Hepatocyte (in vitro differentiated cells): ENCODE results near the gene IGF2. TPM values are rescaled to one million over a fixed set of nuclear protein-coding genes. Genes with fewer than 3 reads are reported as not detected.

Experiments
- DNase-seq: peaks from one replicate; pipeline ENCODE4 v3.0.0-alpha.2; 2016; ENCODE audit warnings: low spot score
- H2AFZ ChIP-seq: fragments of 200-600 bp; sonication (generic); 2 replicates; pipeline ENCODE4 v1.6.0; 2016; ENCODE audit warnings: antibody characterized with exemption, mild to moderate bottlenecking
- H3K27ac ChIP-seq: fragments of 200-600 bp; sonication (generic); 2 replicates; pipeline ENCODE4 v1.5.1; 2016; ENCODE audit warnings: mild to moderate bottlenecking
- H3K27me3 ChIP-seq: fragments of 200-600 bp; sonication (generic); 2 replicates; pipeline ENCODE4 v1.6.1; 2016
- H3K36me3 ChIP-seq: fragments of 200-600 bp; sonication (generic); replicated peaks from 2 replicates; pipeline ENCODE4 v1.5.1; 2016; ENCODE audit warnings: low read depth; ENCODE audit not compliant: insufficient read depth
- H3K4me1 ChIP-seq: fragments of 200-600 bp; sonication (generic); 2 replicates; pipeline ENCODE4 v1.5.1; 2016; ENCODE audit warnings: mild to moderate bottlenecking, moderate library complexity; ENCODE audit not compliant: insufficient read depth
- H3K4me2 ChIP-seq: fragments of 200-600 bp; sonication (generic); 2 replicates; pipeline ENCODE4 v1.6.0; 2016
- H3K4me3 ChIP-seq: fragments of 200-600 bp; sonication (generic); 2 replicates; pipeline ENCODE4 v1.5.1; 2016; ENCODE audit warnings: mild to moderate bottlenecking
- H3K79me2 ChIP-seq: fragments of 200-600 bp; sonication (generic); 2 replicates; pipeline ENCODE4 v1.6.0; 2017; ENCODE audit warnings: mild to moderate bottlenecking
- H3K9me2 ChIP-seq: fragments of 200-600 bp; sonication (generic); replicated peaks from 2 replicates; pipeline ENCODE4 v1.6.0; 2017; ENCODE audit warnings: mild to moderate bottlenecking; ENCODE audit not compliant: insufficient read depth
- H3K9me3 ChIP-seq: fragments of 200-600 bp; sonication (generic); 2 replicates; pipeline ENCODE4 v1.5.1; 2016; ENCODE audit warnings: low read depth, mild to moderate bottlenecking
- H4K20me1 ChIP-seq: fragments of 200-600 bp; sonication (generic); 2 replicates; pipeline ENCODE4 v1.6.0; 2016; ENCODE audit warnings: mild to moderate bottlenecking; ENCODE audit not compliant: insufficient read depth, poor library complexity, severe bottlenecking
- CTCF ChIP-seq: fragments of 200-600 bp; sonication (generic); IDR thresholded peaks from 2 replicates; pipeline ENCODE4 v1.5.1; 2016; ENCODE audit warnings: antibody characterized with exemption, mild to moderate bottlenecking; ENCODE audit not compliant: poor library complexity
- EZH2 ChIP-seq: fragments of 200-600 bp; sonication (generic); IDR thresholded peaks from 2 replicates; pipeline ENCODE4 v1.6.1; 2016; ENCODE audit warnings: antibody characterized with exemption, mild to moderate bottlenecking, borderline replicate concordance
- EZH2phosphoT487 ChIP-seq: fragments of 200-600 bp; sonication (generic); IDR thresholded peaks from one replicate; pipeline ENCODE4 v1.6.1; 2018; ENCODE audit warnings: antibody characterized with exemption, mild to moderate bottlenecking, low read depth, moderate library complexity; ENCODE audit not compliant: unreplicated experiment, severe bottlenecking
- WGBS: methylation state at CpG from one replicate; pipeline ENCODE4 v1.1.6; 2016; ENCODE audit warnings: low lambda C conversion rate; ENCODE audit errors: missing lambda C conversion rate; 5-methylcytosine and 5-hydroxymethylcytosine counted together
- polyA plus RNA-seq: library from polyadenylated mRNA; unstranded; fragments of >200 nt; fragmentation: Nextera tagmentation; extraction: Ambion mirVana; gene quantifications from 2 replicates; pipeline ENCODE4 v1.2.1, GENCODE V29; 2016
- total RNA-seq: library from RNA; depleted of rRNA; stranded (reverse); fragments of >200 nt; gene quantifications from 2 replicates; pipeline ENCODE4 v1.2.3, GENCODE V29; 2014

The IGF2 gene
- total and polyA plus RNA-seq, 2 experiments from 2014 or later: 1,507 to 2,911 TPM

DNA sequence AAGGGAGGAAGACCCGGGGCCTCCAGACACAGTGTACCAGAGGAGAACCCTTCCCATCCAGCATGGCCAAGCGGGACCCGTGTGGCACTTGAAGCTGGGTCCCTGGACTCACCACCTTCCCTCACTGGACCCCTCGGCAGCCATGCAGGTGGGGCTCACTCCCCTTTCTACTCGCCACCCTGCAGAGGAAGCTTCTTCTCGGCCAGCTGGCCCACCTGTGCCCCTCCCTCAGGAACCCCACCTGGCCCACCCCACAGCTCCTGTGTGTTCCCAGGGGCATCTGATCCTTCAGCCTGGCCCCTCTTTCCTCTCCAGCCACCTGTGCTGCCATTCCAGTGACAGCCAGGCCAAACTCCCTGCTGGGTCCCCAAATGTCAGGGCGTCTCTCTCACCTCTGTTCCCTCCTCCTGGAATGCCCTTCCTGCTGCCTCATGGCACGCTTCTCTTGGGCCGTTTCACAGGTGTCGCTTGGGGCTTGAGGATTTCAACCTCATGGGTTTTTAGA is 38.0 kb downstream of the IGF2 start:
- H2AFZ ChIP-seq: no peak overlapping the region
- no peak overlapping the region for H3K27ac ChIP-seq
- no peak for DNase-seq
- peaks cover 29% of the 10 kb centered on the region for H3K4me1 ChIP-seq
- H3K79me2 ChIP-seq: no peaks in the 10 kb centered on the region
- H3K9me2 ChIP-seq: no peaks in the 10 kb centered on the region
- no peaks in the 10 kb centered on the region for H4K20me1 ChIP-seq
- H3K36me3 ChIP-seq: no peaks in the 10 kb centered on the region
- H3K27me3 ChIP-seq: no peaks in the 10 kb centered on the region
- no peak overlapping the region for H3K4me3 ChIP-seq
- WGBS: 93% methylated on average over 10 of the region's 10 CpGs
- TF ChIP-seq CTCF (no peak), EZH2phosphoT487 (no peak), EZH2 (no peak)
- H3K4me2 ChIP-seq: no peak overlapping the region
- H3K9me3 ChIP-seq: no peaks in the 10 kb centered on the region

DNA sequence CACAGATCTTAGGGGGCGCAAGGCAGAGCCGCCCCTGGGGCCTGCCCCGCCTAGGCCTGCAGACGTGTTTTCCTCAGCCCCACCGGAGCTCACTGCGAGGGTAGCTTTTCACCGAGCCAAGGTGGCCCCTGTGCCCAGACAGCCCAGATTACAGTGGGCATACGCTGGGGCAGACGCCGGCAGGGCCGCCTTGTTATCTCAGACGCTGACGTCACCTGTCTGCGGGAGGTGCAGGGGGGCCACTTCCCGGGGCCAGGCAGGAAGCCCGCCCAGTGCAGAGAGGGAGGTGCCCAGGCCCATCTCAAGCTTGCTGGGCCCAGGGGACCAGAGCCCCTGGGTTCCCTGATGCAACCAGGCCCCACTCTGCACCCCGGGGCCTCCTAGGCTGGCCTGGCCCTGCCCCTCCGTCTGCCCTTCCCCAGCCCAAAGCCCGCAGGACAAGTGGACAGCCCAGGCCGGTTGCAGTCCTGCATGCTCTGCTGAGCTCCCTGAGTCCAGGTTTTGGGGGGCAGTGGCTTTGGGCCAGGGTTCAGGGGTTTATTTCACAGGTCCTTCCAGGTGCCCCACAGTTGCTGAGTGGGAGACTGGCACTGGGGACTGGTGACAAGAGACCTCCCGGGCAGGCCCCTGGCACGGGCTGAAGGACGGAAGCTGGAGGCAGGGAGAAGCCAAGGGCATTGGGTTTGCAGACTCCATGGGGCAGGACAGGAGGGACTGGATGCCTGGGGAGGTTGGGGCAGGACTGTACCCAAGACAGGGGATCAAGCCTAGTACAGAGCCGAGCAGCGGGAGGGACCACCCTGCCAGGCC is 38.6 kb downstream of the IGF2 start:
- Histone ChIP-seq H3K4me3 (no peak overlapping the region), H2AFZ (no peak overlapping the region), H3K79me2 (no peaks in the 10 kb centered on the region), H3K4me1 (peaks cover 29% of the 10 kb centered on the region), H3K27ac (no peak overlapping the region), H3K4me2 (no peak overlapping the region), H3K27me3 (no peaks in the 10 kb centered on the region), H3K9me3 (no peaks in the 10 kb centered on the region), H3K9me2 (no peaks in the 10 kb centered on the region), H4K20me1 (no peaks in the 10 kb centered on the region), H3K36me3 (no peaks in the 10 kb centered on the region)
- no peak for TF ChIP-seq EZH2phosphoT487
- TF ChIP-seq CTCF: no peak
- TF ChIP-seq EZH2: no peak
- 77% methylated on average over 24 of the region's 25 CpGs for WGBS
- DNase-seq: no peak

- Histone ChIP-seq H3K9me3 (no peaks in the 10 kb centered on the region), H3K27ac (no peak overlapping the region), H3K4me3 (no peak overlapping the region), H3K4me1 (peaks cover 29% of the 10 kb centered on the region), H4K20me1 (no peaks in the 10 kb centered on the region), H2AFZ (no peak overlapping the region), H3K36me3 (no peaks in the 10 kb centered on the region), H3K79me2 (no peaks in the 10 kb centered on the region), H3K9me2 (no peaks in the 10 kb centered on the region), H3K27me3 (no peaks in the 10 kb centered on the region), H3K4me2 (no peak overlapping the region)
- no peak for TF ChIP-seq EZH2phosphoT487
- no peak for TF ChIP-seq CTCF
- TF ChIP-seq EZH2: no peak
- DNase-seq: no peak
- 88% methylated on average over 19 of the region's 20 CpGs for WGBS
These were observed 39.5 kb downstream of the IGF2 start for GRCh38 chr11:2099516-2100349.
